ENCODE data around the gene KLRD1.
"Not testable (repeated sequence)": the region's sequence is repeated elsewhere in the genome, so short reads cannot be mapped to it uniquely, and the experiment has no call there.

Gene KLRD1

DNA sequence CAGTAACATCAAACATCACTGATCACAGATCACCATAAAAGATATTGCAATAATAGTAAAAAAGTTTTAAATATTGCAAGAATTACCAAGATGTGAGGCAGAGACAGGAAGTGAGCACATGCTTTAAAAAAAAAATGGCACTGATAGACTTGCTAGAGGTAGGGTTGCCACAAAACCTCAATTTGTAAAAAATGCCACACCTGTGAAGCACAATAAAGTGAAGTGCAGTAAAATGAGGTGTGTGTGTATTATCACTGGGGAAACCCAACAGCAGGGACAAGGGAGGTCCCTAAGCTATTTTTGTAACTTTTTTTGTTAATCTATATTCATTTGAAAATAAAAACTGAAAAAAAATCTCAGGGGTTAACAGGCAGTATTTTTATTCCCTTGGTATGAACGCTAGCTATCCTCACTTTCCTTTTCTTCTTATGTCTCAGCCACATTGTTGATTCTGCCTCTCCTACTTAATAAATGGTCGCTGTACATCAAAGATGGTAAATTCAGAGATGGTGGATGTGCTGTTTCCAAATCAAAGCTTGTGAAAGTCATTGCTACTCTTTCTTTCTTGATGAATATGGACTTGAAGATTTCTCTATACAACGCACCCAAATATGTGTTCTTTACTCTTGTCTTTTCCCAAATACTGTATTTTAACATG, 14.0 kb upstream of the KLRD1 start:
- FAIRE-seq (no peak), DNase-seq (ENCODE audit: insufficient read length) (no peak)
- TF ChIP-seq POLR2AphosphoS5 (IDR thresholded peaks at IDR 0.05; ENCODE audit: low read depth, low read length) (no peak), POLR2A (IDR thresholded peaks at IDR 0.05; ENCODE audit: low read depth, low read length) (no peak), TAF1 (IDR thresholded peaks at IDR 0.05; ENCODE audit: borderline replicate concordance, low read depth, low read length) (no peak)

GRCh38 chr12:10301103-10301502, 6.6 kb upstream of the KLRD1 start:
- no peak for TF ChIP-seq POLR2AphosphoS5 (IDR thresholded peaks at IDR 0.05; ENCODE audit: low read depth, low read length)
- TF ChIP-seq TAF1 (IDR thresholded peaks at IDR 0.05; ENCODE audit: borderline replicate concordance, low read depth, low read length) = no peak
- TF ChIP-seq POLR2A (IDR thresholded peaks at IDR 0.05; ENCODE audit: low read depth, low read length) = no peak
- no peak for DNase-seq (ENCODE audit: insufficient read length)
- FAIRE-seq = no peak

DNA sequence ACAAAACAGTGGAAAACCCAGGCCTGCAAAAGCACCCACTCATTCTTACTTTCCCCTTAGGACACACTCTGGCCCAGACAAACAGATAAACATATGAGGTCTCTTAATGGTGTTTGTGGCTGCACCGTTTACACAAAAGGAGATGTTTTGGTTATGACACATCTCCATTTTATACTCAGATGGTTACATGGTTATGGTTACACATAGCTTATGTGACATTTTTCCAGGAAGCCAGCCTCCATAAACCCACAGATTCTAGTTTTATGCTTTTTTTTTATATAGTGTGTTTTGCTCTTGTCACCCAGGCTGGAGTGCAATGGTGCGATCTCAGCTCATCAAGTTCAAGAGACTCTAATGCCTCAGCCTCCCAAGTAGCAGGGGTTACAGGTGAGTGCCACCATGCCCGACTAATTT, 3.5 kb upstream of the KLRD1 start:
- DNase-seq (ENCODE audit: insufficient read length) (no peak), FAIRE-seq (no peak)
- TF ChIP-seq POLR2AphosphoS5 (IDR thresholded peaks at IDR 0.05; ENCODE audit: low read depth, low read length) = no peak
- no peak for TF ChIP-seq TAF1 (IDR thresholded peaks at IDR 0.05; ENCODE audit: borderline replicate concordance, low read depth, low read length)
- no peak for TF ChIP-seq POLR2A (IDR thresholded peaks at IDR 0.05; ENCODE audit: low read depth, low read length)

GRCh38 chr12:10305411-10305810, 2.3 kb upstream of the KLRD1 start:
- TF ChIP-seq POLR2A (IDR thresholded peaks at IDR 0.05; ENCODE audit: low read depth, low read length) = no peak
- TF ChIP-seq TAF1 (IDR thresholded peaks at IDR 0.05; ENCODE audit: borderline replicate concordance, low read depth, low read length) = no peak
- TF ChIP-seq POLR2AphosphoS5 (IDR thresholded peaks at IDR 0.05; ENCODE audit: low read depth, low read length) = no peak
- FAIRE-seq = no peak
- no peak for DNase-seq (ENCODE audit: insufficient read length)

DNA sequence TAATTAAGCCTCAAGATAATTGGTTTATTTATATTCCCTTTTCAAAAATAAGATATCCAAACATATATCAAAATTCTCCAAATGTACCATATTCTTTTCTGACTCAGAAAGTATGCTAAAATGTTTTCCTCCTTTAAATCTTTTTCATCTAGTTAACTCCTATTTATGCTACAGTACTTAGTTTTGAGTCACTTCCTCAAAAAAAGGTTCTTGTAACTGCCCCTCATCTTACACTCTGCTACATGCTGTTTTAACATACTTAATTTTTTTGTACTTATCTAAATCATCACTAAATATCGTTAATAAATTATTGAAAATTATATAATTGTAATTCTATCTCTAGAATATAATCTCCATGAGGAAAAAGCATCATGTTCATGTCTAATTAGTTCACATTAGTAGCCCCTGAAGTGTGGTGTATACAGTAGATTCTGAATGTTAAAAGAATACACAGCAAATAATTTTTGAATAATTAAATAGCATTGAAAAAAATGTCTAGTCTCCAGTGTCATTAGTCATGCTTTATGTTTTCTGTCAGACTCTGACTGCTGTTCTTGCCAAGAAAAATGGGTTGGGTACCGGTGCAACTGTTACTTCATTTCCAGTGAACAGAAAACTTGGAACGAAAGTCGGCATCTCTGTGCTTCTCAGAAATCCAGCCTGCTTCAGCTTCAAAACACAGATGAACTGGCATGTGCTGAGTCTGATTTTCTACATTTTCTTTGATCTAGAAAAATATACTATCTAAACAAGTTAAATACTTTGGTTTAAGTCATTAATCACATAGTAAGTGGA, 3.5 kb downstream of the KLRD1 start:
- FAIRE-seq (no peak), DNase-seq (ENCODE audit: insufficient read length) (no peak)
- no peak for TF ChIP-seq POLR2AphosphoS5 (IDR thresholded peaks at IDR 0.05; ENCODE audit: low read depth, low read length)
- no peak for TF ChIP-seq POLR2A (IDR thresholded peaks at IDR 0.05; ENCODE audit: low read depth, low read length)
- TF ChIP-seq TAF1 (IDR thresholded peaks at IDR 0.05; ENCODE audit: borderline replicate concordance, low read depth, low read length) = no peak

DNA sequence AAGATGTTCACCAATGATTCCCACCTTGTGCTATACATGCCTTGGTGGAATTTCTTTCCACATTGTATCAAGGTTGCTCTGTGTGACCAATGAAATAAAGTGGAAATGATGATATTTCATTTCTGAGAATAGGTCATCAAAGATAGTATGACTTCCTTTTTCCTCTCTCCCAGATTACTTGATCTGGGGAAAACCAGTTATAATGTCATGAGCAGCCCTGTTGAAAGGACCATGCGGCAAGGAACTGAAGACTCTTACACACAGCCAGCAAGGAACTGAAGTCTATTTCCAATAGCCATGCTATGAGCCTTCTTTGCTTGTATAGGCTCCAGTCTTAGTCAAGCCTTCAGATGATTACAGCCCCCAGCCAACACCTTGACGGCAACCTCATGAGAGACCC, 11.7 kb downstream of the KLRD1 start:
- FAIRE-seq (no peak), DNase-seq (ENCODE audit: insufficient read length) (no peak)
- TF ChIP-seq POLR2AphosphoS5 (IDR thresholded peaks at IDR 0.05; ENCODE audit: low read depth, low read length) (no peak), POLR2A (IDR thresholded peaks at IDR 0.05; ENCODE audit: low read depth, low read length) (no peak), TAF1 (IDR thresholded peaks at IDR 0.05; ENCODE audit: borderline replicate concordance, low read depth, low read length) (no peak)

DNA sequence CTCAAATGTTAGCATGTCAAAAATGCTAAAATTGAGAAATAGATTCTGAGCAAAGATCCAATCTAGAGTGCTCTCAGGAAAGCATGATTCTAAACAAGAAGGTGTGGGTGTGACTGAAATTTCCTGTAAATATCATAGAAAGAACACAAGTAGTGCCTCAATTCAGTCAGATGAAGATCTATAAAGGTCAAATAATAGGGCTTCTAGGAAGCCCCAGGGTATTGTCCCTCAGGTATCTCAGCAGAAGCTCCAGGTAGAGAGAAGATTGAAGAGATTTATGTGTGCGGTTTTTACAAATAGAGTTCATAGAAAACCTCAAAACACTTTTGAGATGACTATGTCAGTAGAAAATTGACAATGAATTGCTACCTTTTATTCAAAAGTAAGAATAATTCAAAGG, 13.0 kb downstream of the KLRD1 start:
- TF ChIP-seq TAF1 (IDR thresholded peaks at IDR 0.05; ENCODE audit: borderline replicate concordance, low read depth, low read length) = no peak
- FAIRE-seq = no peak
- no peak for DNase-seq (ENCODE audit: insufficient read length)

DNA sequence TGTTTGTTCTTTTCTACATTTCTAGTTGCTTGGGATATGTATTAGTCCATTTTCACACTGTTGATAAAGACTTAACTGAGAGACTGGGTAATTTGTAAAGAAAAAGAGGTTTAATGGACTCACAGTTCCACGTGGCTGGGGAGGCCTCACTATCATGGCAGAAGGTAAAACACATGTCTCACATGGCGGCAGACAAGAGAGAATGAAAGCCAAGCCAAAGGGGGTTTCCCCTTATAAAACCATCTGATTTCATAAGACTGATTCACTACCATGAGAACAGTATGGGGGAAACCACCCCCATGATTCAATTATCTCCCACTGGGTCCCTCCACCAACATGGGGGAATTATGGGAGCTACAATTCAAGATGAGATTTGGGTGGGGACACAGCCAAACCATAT, 21.0 kb downstream of the KLRD1 start:
- not testable (repeated sequence) for FAIRE-seq; DNase-seq (ENCODE audit: insufficient read length)

GRCh38 chr12:10331642-10332239, 24.1 kb downstream of the KLRD1 start:
- DNase-seq (ENCODE audit: insufficient read length) = no peak
- TF ChIP-seq POLR2AphosphoS5 (IDR thresholded peaks at IDR 0.05; ENCODE audit: low read depth, low read length) (no peak), POLR2A (IDR thresholded peaks at IDR 0.05; ENCODE audit: low read depth, low read length) (no peak), TAF1 (IDR thresholded peaks at IDR 0.05; ENCODE audit: borderline replicate concordance, low read depth, low read length) (no peak)
- FAIRE-seq = no peak

DNA sequence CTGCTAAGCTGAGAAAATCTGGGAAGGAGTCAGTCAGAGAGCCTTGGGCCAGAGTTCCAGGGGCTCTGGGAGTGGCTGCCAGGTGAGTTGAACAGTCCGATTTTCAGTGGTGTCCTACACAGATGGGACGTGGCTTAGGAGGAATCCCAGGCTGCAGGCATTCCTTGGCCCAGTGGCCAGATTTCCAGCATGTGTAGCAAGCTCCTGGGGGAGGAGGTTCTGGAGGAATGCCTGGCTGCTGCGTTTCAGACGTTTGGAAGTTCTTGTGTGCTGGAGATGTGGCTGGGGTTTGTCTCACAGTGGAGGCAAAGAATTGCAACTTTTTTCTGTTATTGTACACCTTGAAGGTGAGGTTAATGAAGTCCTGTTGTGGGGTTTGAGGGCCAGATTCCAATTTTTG, 28.5 kb downstream of the KLRD1 start:
- not testable (repeated sequence) for FAIRE-seq; DNase-seq (ENCODE audit: insufficient read length)

- not testable (repeated sequence) for DNase-seq (ENCODE audit: insufficient read length); FAIRE-seq
Observed at GRCh38 chr12:10338470-10338869, 30.8 kb downstream of the KLRD1 start.

DNA sequence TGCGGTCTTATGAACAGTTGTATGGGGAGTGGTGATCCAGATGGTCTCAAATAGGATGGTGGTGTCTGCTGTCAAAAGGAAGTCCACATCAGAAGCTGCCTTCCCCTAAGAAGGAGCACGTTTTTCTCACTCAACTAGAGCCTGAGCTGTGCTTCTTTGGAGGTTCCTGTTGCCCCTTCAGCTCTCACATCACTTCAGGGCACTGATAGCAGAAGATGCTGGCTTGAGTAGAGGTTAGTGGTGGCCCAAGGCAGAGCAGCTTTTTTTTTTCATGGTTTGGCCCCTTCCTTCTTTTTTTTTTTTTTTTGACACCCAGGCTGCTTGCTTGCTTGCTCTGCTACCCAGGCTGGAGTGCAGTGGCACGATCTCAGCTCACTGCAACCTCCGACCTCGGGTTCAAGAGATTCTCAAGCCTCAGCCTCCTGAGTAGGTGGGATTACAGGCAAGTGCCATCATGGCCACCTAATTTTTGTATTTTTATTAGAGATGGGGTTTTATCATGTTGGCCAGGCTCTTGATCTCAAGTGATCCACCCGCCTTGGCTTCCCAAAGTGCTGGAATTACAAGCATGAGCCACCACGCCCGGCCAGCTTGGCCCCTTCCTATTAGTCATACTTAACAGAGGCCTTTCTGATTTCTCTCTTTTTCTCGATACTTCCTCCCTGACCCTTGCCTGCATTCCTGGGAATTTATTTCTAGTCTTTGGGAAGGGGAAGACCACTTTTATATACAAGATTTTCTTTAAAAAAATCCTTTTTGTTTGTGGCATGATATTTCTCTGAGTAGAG, 31.6 kb downstream of the KLRD1 start:
- no peak for FAIRE-seq
- no peak for TF ChIP-seq POLR2AphosphoS5 (IDR thresholded peaks at IDR 0.05; ENCODE audit: low read depth, low read length)
- TF ChIP-seq TAF1 (IDR thresholded peaks at IDR 0.05; ENCODE audit: borderline replicate concordance, low read depth, low read length) = no peak
- TF ChIP-seq POLR2A (IDR thresholded peaks at IDR 0.05; ENCODE audit: low read depth, low read length) = no peak
- no peak for DNase-seq (ENCODE audit: insufficient read length)

DNA sequence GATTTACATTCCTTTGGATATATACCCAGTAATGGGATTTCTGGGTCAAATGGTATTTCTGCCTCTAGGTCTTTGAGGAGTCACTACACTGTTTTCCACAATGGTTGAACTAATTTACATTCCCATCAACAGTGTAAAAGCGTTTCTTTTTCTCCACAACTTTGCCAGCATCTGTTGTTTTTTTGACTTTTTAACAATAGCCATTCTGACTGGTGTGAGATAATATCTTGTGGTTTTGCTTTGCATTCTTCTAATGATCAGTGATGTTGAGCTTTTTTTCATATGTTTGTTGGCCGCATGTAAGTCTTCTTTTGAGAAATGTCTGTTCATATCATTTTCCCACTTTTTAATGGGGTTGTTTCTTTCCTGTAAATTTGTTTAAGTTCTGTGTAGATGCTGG, 33.3 kb downstream of the KLRD1 start:
- FAIRE-seq; DNase-seq (ENCODE audit: insufficient read length): not testable (repeated sequence)
